ENCODE results near the gene TF. TPM values are rescaled to one million over a fixed set of nuclear protein-coding genes. Genes with fewer than 3 reads are reported as not detected.
"Not testable (repeated sequence)": the region's sequence is repeated elsewhere in the genome, so short reads cannot be mapped to it uniquely, and the experiment has no call there.

The TF gene
- 4.4 TPM for polyA plus RNA-seq (ENCODE audit: insufficient read length)

GRCh38 chr3:133745981-133746711 lies at the start of gene TF:
TF (plus strand) TSS chr3:133746393; CDS start chr3:133746441, 48 bp downstream.
- no peak for DNase-seq (ENCODE audit: low read depth)

- DNase-seq (ENCODE audit: low read depth), result no peak
Measured at GRCh38 chr3:133697960-133698359, 48.2 kb upstream of the TF start.

GRCh38 chr3:133699467-133699866 lies 46.7 kb upstream of the TF start:
- no peak for DNase-seq (ENCODE audit: low read depth)

- no peak for DNase-seq (ENCODE audit: low read depth)
Measured at GRCh38 chr3:133699903-133700302, 46.3 kb upstream of the TF start.

- no peak for DNase-seq (ENCODE audit: low read depth)
Measured at GRCh38 chr3:133700351-133700750, 45.8 kb upstream of the TF start.

GRCh38 chr3:133701435-133702358 lies 44.5 kb upstream of the TF start:
- no peak for DNase-seq (ENCODE audit: low read depth)

- no peak for DNase-seq (ENCODE audit: low read depth)
Measured at GRCh38 chr3:133703915-133704314, 42.3 kb upstream of the TF start.

GRCh38 chr3:133706033-133706432 lies 40.2 kb upstream of the TF start:
- DNase-seq (ENCODE audit: low read depth), result no peak

GRCh38 chr3:133709139-133709750 lies 36.9 kb upstream of the TF start:
- no peak for DNase-seq (ENCODE audit: low read depth)

- no peak for DNase-seq (ENCODE audit: low read depth)
Measured at GRCh38 chr3:133711013-133711412, 35.2 kb upstream of the TF start.

- no peak for DNase-seq (ENCODE audit: low read depth)
Measured at GRCh38 chr3:133712017-133712416, 34.2 kb upstream of the TF start.

GRCh38 chr3:133713347-133713746 lies 32.8 kb upstream of the TF start:
- no peak for DNase-seq (ENCODE audit: low read depth)

- DNase-seq (ENCODE audit: low read depth), result no peak
Measured at GRCh38 chr3:133717424-133717823, 28.8 kb upstream of the TF start.

- no peak for DNase-seq (ENCODE audit: low read depth)
Measured at GRCh38 chr3:133722935-133723334, 23.3 kb upstream of the TF start.

GRCh38 chr3:133730993-133731392 lies 15.2 kb upstream of the TF start:
- DNase-seq (ENCODE audit: low read depth), result no peak

- DNase-seq (ENCODE audit: low read depth), result not testable (repeated sequence)
Measured at GRCh38 chr3:133732231-133732630, 14.0 kb upstream of the TF start.

GRCh38 chr3:133733226-133733625 lies 13.0 kb upstream of the TF start:
- no peak for DNase-seq (ENCODE audit: low read depth)

GRCh38 chr3:133734305-133734704 lies 11.9 kb upstream of the TF start:
- DNase-seq (ENCODE audit: low read depth), result no peak

GRCh38 chr3:133742351-133743091 lies 3.7 kb upstream of the TF start:
- DNase-seq (ENCODE audit: low read depth), result no peak

- DNase-seq (ENCODE audit: low read depth), result no peak
Measured at GRCh38 chr3:133744241-133744640, 2.0 kb upstream of the TF start.

- no peak for DNase-seq (ENCODE audit: low read depth)
Measured at GRCh38 chr3:133745108-133745507, 1.1 kb upstream of the TF start.

- DNase-seq (ENCODE audit: low read depth), result no peak
Measured at GRCh38 chr3:133746712-133747066, 496 bp downstream of the TF start.

All from forelimb muscle (tissue), 1 donor.